ENCODE measurements around the gene IKZF3.
"Not testable (repeated sequence)": the region's sequence is repeated elsewhere in the genome, so short reads cannot be mapped to it uniquely, and the experiment has no call there.

The IKZF3 gene

DNA sequence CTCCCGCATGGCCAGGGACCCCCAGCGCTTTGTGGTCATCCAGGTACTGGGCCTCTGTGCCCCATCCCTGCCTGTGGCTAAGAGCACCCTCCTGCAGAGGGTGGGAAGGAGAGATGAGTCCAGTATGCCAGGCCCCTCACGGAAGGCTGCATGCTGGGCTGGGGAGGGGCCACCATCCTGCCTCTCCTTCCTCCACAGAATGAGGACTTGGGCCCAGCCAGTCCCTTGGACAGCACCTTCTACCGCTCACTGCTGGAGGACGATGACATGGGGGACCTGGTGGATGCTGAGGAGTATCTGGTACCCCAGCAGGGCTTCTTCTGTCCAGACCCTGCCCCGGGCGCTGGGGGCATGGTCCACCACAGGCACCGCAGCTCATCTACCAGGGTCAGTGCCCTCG is 137.5 kb downstream of the IKZF3 start (continued):
- TF ChIP-seq, protein P1, sequence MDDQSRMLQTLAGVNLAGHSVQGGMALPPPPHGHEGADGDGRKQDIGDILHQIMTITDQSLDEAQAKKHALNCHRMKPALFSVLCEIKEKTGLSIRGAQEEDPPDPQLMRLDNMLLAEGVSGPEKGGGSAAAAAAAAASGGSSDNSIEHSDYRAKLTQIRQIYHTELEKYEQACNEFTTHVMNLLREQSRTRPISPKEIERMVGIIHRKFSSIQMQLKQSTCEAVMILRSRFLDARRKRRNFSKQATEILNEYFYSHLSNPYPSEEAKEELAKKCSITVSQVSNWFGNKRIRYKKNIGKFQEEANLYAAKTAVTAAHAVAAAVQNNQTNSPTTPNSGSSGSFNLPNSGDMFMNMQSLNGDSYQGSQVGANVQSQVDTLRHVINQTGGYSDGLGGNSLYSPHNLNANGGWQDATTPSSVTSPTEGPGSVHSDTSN (CRISPR knock-in tag; IDR thresholded peaks at IDR 0.05), result no peak
- TF ChIP-seq BCL11B (tag by site-specific recombination; IDR thresholded peaks at IDR 0.05; ENCODE audit: low read depth) (no peak), ZNF23 (tag by site-specific recombination; IDR thresholded peaks at IDR 0.05; ENCODE audit: borderline replicate concordance) (no peak), ZBTB1 (tag by site-specific recombination; IDR thresholded peaks at IDR 0.05) (no peak)

GRCh38 chr17:39725923-39726322 is 138.2 kb downstream of the IKZF3 start:
- H3K4me3 ChIP-seq (ENCODE audit: low read depth, low read length); H3K4me1 ChIP-seq (ENCODE audit: control insufficient read depth, insufficient read depth, low read length); H3K9me3 ChIP-seq (ENCODE audit: control insufficient read depth, insufficient read depth, low read depth, low read length); H3K27ac ChIP-seq (ENCODE audit: extremely low read depth, low read depth, low read length): not testable (repeated sequence)
- peak; percentile 94 for TF ChIP-seq ZNF121 (tag by site-specific recombination; IDR thresholded peaks at IDR 0.05)
- TF ChIP-seq, protein P2, sequence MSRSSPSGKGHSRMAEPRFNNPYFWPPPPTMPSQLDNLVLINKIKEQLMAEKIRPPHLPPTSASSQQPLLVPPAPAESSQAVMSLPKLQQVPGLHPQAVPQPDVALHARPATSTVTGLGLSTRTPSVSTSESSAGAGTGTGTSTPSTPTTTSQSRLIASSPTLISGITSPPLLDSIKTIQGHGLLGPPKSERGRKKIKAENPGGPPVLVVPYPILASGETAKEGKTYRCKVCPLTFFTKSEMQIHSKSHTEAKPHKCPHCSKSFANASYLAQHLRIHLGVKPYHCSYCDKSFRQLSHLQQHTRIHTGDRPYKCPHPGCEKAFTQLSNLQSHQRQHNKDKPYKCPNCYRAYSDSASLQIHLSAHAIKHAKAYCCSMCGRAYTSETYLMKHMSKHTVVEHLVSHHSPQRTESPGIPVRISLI (tag by site-specific recombination; IDR thresholded peaks at IDR 0.05), result 0 out of 2 replicates have a peak, but pooled peaks have one; percentile 31
- ChIA-PET POLR2A (interaction anchor here (0.9 to 1.8 kb wide), 3 partner anchors 11 to 38 kb away, joined by 3 to 7 read pairs (median 5); partner anchors contain the start of genes ERBB2 and PGAP3), CTCF (interaction anchor here (0.7 to 1.8 kb wide), 4 partner anchors 72 to 1768 kb away, joined by 3 to 4 read pairs (median 4); no protein-coding TSS in a partner anchor)
- H3K36me3 ChIP-seq (ENCODE audit: control insufficient read depth in 2 of 2, insufficient read depth in 1 of 2, low read length in 2 of 2), result peaks cover 8 to 63% of the 10 kb centered on the region in 2 experiments; a peak in 2 of 3 replicates

DNA sequence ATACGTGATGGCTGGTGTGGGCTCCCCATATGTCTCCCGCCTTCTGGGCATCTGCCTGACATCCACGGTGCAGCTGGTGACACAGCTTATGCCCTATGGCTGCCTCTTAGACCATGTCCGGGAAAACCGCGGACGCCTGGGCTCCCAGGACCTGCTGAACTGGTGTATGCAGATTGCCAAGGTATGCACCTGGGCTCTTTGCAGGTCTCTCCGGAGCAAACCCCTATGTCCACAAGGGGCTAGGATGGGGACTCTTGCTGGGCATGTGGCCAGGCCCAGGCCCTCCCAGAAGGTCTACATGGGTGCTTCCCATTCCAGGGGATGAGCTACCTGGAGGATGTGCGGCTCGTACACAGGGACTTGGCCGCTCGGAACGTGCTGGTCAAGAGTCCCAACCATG is 139.4 kb downstream of the IKZF3 start:
- no peak overlapping the region for H3K4me3 ChIP-seq (ENCODE audit: low read depth, low read length)
- H3K36me3 ChIP-seq (ENCODE audit: control insufficient read depth in 2 of 2, insufficient read depth in 1 of 2, low read length in 2 of 2), result peaks cover 8 to 71% of the 10 kb centered on the region in 2 experiments; a peak in 2 of 3 replicates
- ChIA-PET POLR2A (interaction anchor here (0.5 to 1.8 kb wide), 3 partner anchors 24 to 85 kb away, joined by 3 to 8 read pairs (median 7); partner anchors contain the start of gene ERBB2), CTCF (interaction anchor here (1.8 kb wide), 1 partner anchor 103 kb away, joined by 4 read pairs; no protein-coding TSS in a partner anchor)
- TF ChIP-seq ZNF747 (tag by site-specific recombination; IDR thresholded peaks at IDR 0.05) (no peak), ZNF184 (tag by site-specific recombination; IDR thresholded peaks at IDR 0.05) (no peak), ZNF157 (tag by site-specific recombination; IDR thresholded peaks at IDR 0.05) (no peak), REPIN1 (tag by site-specific recombination; IDR thresholded peaks at IDR 0.05; ENCODE audit: low read depth) (no peak), ZNF112 (tag by site-specific recombination; IDR thresholded peaks at IDR 0.05) (no peak), SP2 (tag by site-specific recombination; IDR thresholded peaks at IDR 0.05) (no peak), ZNF16 (tag by site-specific recombination; IDR thresholded peaks at IDR 0.05; ENCODE audit: low read depth) (no peak), ZNF791 (tag by site-specific recombination; IDR thresholded peaks at IDR 0.05) (no peak), ZNF394 (tag by site-specific recombination; IDR thresholded peaks at IDR 0.05; ENCODE audit: borderline replicate concordance) (no peak)
- 0 out of 2 replicates have a peak, but pooled peaks cover 1% of the 10 kb centered on the region for H3K4me1 ChIP-seq (ENCODE audit: control insufficient read depth, insufficient read depth, low read length)
- no peaks in the 10 kb centered on the region for H3K9me3 ChIP-seq (ENCODE audit: control insufficient read depth, insufficient read depth, low read depth, low read length)
- H3K27ac ChIP-seq (ENCODE audit: extremely low read depth, low read depth, low read length), result no peak overlapping the region

GRCh38 chr17:39722965-39723848 is 140.9 kb downstream of the IKZF3 start:
- CTCF ChIA-PET, result interaction anchor here (0.7 kb wide), 1 partner anchor 70 kb away, joined by 3 read pairs; no protein-coding TSS in a partner anchor
- POLR2A ChIA-PET, result interaction anchor here (1.0 to 1.4 kb wide), 2 partner anchors 23 to 35 kb away, joined by 3 read pairs; partner anchors contain the start of gene PGAP3
- H3K9me3 ChIP-seq (ENCODE audit: control insufficient read depth, insufficient read depth, low read depth, low read length), result no peaks in the 10 kb centered on the region
- no peak overlapping the region for H3K4me3 ChIP-seq (ENCODE audit: low read depth, low read length)
- peaks cover 7 to 68% of the 10 kb centered on the region in 2 experiments; a peak in 2 of 3 replicates for H3K36me3 ChIP-seq (ENCODE audit: control insufficient read depth in 2 of 2, insufficient read depth in 1 of 2, low read length in 2 of 2)
- no peak overlapping the region for H3K27ac ChIP-seq (ENCODE audit: extremely low read depth, low read depth, low read length)
- no peaks in the 10 kb centered on the region for H3K4me1 ChIP-seq (ENCODE audit: control insufficient read depth, insufficient read depth, low read length)
- TF ChIP-seq ZNF658 (tag by site-specific recombination; IDR thresholded peaks at IDR 0.05) (no peak), KLF8 (tag by site-specific recombination; IDR thresholded peaks at IDR 0.05) (peak; percentile 40; the same call in 1 of the 2 replicates), ZNF16 (tag by site-specific recombination; IDR thresholded peaks at IDR 0.05; ENCODE audit: low read depth) (peak; percentile 84), RBAK (tag by site-specific recombination; IDR thresholded peaks at IDR 0.05) (no peak), HOXD13 (CRISPR knock-in tag; IDR thresholded peaks at IDR 0.05; ENCODE audit: borderline replicate concordance) (no peak), ZNF768 (tag by site-specific recombination; IDR thresholded peaks at IDR 0.05) (no peak), ZNF202 (tag by site-specific recombination; IDR thresholded peaks at IDR 0.05; ENCODE audit: borderline replicate concordance) (no peak), GLIS2 (tag by site-specific recombination; IDR thresholded peaks at IDR 0.05) (peak; percentile 66)
- TF ChIP-seq, protein P3, sequence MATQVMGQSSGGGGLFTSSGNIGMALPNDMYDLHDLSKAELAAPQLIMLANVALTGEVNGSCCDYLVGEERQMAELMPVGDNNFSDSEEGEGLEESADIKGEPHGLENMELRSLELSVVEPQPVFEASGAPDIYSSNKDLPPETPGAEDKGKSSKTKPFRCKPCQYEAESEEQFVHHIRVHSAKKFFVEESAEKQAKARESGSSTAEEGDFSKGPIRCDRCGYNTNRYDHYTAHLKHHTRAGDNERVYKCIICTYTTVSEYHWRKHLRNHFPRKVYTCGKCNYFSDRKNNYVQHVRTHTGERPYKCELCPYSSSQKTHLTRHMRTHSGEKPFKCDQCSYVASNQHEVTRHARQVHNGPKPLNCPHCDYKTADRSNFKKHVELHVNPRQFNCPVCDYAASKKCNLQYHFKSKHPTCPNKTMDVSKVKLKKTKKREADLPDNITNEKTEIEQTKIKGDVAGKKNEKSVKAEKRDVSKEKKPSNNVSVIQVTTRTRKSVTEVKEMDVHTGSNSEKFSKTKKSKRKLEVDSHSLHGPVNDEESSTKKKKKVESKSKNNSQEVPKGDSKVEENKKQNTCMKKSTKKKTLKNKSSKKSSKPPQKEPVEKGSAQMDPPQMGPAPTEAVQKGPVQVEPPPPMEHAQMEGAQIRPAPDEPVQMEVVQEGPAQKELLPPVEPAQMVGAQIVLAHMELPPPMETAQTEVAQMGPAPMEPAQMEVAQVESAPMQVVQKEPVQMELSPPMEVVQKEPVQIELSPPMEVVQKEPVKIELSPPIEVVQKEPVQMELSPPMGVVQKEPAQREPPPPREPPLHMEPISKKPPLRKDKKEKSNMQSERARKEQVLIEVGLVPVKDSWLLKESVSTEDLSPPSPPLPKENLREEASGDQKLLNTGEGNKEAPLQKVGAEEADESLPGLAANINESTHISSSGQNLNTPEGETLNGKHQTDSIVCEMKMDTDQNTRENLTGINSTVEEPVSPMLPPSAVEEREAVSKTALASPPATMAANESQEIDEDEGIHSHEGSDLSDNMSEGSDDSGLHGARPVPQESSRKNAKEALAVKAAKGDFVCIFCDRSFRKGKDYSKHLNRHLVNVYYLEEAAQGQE (tag by site-specific recombination; IDR thresholded peaks at IDR 0.05), result no peak
